Daoy (cell line): Measurements from ENCODE around the gene A2M. TPM values are rescaled to one million over a fixed set of nuclear protein-coding genes. Genes with fewer than 3 reads are reported as not detected.

Experiments
- DNase-seq: peaks from one replicate; pipeline ENCODE4 v3.0.0-alpha.2; 2015; ENCODE audit warnings: low read depth
- total RNA-seq: library from RNA; depleted of rRNA; stranded (reverse); fragments of >200 nt; shearing (Covaris generic); gene quantifications from 2 replicates; pipeline ENCODE4 v1.2.3, GENCODE V29; 2014

A2M gene
- total RNA-seq, 1 experiment from 2014 or later, result not detected

DNA sequence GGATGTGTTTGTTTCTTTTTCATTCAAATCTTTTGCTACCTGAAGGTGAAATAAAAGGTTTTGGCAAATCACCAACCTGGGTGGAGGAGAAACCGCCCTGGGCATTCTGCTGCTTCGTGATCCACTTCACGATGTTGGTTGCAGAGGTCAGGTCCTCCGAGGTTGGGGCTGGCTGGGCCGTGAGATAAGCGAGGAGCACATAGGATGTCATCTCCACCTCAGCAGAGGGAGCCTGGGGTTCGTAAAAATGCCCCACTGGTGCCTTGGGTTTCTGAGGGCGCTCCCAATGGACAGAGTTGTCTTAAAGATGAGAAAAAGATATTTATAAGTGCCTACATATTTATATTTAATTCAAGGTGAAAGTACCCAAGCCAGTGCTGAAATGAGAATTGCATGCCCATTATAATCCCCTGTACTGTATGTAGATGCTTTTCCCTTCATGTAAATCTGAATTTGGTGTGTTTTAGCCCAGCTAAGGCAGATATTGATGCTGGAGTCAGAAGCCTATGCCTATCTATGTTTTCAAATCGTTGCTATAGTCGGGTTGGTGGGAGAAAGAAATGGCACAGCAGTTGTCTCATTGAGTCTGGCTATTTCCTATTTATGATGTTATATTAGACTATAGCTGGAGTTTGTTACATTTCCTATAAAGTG is 41.1 kb downstream of the A2M start:
- no peak for DNase-seq

DNA sequence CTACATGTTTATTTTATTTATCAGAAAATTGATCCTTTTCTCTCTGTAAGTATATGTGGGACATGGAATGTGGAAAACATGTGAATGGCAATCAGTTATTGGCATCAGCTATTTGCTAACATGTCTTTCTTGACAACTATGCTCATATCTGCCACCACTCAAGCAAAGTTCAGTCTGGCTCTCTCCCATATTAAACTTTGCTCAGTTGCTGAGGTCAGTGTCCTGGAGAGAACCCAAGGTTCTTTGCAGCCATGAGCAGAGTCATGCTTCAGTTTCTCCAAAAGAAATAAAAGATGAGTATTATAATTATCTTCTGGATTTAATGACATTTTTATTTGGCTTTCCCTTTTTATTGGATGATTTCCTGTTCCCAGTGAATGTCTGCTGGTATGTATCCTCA is 42.6 kb downstream of the A2M start:
- DNase-seq, result no peak

- no peak for DNase-seq
These were observed 43.2 kb downstream of the A2M start for GRCh38 chr12:9072481-9073038.

- no peak for DNase-seq
These were observed 43.8 kb downstream of the A2M start for GRCh38 chr12:9071969-9072368.

DNA sequence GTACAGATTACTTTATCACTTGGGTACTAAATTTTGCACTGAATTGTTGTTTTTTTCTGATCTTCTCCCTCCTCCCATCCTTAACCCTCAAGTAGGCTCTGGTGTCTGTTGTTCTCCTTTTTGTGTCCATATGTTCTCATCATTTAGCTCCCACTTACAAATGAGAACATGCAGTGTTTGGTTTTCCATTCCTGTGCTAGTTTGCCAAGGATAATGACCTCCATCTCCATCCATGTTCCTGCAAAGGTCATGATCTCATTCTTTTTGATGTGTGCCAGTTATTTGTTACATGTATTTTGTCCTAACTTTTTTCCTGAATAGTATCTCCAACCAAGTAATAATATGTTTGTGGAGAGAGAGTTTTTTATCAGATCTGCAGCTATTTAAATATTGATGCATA is 44.2 kb downstream of the A2M start:
- no peak for DNase-seq

DNA sequence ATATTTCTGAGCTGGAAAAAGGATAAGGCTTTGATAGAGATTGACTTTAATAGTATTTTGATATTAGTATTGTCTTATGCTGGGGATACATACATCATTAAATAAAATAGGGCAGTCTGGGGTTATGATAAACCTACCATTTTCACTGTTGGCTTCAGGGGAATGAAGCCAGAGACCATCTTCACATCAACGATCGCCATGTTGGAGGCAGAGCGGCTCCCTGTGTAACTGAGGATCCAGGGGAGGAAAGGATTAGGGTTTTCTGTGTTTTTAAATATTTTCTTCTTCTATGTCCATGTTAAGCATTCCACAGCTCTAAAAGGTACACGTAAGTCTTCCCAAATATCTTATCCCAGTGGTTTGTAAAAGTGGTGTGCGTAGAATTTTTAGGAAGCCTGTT is 45.4 kb downstream of the A2M start:
- no peak for DNase-seq

DNA sequence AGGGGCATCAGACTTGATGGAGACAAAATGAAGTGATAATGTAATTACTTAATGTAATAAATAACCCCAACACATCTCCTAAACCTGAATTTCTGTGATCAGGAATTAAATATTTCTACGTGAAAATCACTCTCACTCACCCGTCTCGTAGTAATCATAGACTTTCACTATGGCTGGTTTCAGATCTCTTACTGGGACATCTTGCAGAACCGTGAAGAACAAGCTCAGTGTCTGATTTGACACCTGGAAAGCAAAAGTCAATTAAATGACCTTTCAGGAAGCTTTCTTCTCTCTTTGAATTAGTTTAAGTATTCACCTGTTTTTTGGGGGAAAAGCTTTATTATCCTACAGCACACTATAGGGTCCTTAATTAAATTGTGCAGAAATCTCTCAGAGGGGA is 47.1 kb downstream of the A2M start:
- no peak for DNase-seq

- no peak for DNase-seq
These were observed 47.6 kb downstream of the A2M start for GRCh38 chr12:9068086-9068485.

GRCh38 chr12:9066755-9067423 is 48.8 kb downstream of the A2M start:
- DNase-seq, result no peak

GRCh38 chr12:9066183-9066623 is 49.5 kb downstream of the A2M start:
- no peak for DNase-seq

DNA sequence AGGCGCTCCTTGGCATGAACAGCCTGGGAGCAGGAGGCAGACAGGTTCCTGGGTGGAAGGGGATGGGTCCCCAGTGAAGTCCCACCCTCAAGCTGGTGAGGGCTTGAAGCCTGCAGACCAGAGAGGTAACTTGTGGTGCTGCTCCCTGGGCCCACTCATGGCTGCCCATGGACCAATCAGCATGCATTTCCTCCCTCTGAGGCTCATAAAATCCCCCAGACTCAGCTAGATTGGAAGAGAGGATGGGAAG is 50.2 kb downstream of the A2M start:
- DNase-seq, result no peak

GRCh38 chr12:9064815-9065606 is 50.7 kb downstream of the A2M start:
- DNase-seq, result peak; percentile 15

DNA sequence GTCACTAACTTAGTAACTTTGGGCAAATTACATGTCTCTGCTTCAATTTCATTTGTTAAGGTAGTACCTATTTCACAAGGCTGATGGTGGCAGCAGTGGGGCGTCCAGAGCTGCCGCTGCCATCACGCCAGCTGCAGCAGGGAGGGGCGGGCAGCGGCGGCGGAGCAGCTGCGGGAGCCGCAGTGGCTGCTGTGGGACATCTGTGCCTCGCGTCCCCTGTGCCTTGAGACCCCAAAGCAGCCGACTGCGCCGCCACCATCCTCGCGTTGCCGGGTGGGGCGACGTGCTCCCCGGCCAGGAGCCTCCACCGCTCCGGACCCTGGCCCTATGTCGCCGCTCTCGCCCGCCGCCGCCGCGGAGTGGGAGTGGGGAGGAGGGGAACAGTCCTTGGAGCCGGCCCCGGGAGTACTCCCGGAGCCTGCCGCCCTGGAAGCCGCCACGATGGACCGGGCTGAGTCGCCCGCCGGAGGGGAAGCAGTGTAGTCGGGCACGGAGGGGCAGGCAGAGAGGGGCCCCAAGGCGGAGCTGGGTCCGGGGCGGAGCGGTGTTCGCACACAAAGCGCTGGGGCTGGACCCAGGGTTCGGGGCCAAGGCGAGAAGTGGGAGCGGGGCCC is 51.4 kb downstream of the A2M start:
- DNase-seq, result peak; percentile 60

- DNase-seq, result no peak
These were observed 63.1 kb downstream of the A2M start for GRCh38 chr12:9052610-9053009.

DNA sequence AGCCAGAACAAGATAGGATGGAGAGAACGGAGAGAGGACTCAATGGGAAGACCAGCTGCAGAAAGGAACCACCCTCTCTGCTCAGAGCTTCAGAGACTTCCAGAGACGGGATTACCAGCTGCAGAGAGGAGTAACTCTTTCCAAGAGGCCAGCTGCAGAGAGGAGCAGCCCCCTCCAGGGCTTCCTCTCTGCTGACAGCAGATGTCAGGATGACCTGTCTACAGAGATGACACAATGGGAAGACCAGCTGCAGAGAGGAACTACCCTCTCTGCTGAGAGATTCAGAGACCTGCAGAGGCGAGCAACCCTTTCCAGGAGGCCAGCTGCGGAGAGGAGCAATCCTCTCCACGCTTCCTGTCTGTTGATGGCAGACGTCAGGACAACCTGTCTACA is 64.6 kb downstream of the A2M start:
- DNase-seq, result no peak

- DNase-seq, result no peak
These were observed 65.1 kb downstream of the A2M start for GRCh38 chr12:9050521-9051157.

DNA sequence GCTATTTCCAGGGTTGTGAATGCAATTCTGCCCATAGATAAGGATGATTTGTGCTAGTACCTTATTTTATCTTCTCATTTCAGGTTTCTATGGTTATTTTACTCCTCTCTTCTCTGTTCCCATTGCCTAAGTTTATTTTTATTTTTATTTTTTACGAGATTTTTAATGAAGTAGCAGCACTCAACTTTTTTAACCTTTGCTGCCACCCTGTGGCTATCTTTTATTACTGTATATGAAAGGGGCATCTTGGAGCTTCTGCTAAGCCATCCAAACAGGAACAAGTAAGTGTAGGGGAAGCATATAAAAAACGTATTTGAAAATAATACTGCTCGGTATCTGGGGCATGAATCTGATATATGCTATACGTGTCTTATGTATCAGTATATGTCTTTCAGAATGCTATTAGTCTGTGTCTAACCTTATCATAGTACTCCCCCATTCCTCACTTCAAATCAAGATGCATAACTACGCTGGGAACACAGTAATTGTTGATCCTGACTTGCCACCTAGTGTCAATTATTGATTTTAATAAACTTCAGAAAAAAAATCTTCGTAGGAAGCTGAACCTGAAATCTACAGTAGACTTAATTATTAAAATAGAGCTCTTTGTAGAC is 66.1 kb downstream of the A2M start:
- peak; percentile 1 for DNase-seq

GRCh38 chr12:9048930-9049329 is 66.8 kb downstream of the A2M start:
- no peak for DNase-seq

DNA sequence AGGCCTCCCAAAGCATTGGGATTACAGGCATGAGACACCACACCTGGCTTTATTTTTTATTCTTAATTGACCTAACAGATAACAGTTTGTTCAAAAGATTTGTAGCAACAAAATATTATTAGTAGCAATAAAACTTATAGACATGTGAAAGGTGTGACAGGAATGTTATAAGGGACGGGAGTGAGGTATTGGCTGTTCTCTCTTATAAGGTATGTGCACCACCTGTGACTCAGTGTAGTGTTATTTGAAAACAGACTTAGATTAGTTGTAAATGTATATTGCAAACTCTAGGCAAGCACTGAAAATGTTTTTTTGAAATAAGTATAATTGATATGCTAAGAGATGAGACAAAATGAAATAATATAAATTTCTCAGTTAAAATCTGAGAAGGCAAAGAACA is 68.6 kb downstream of the A2M start:
- no peak for DNase-seq

DNA sequence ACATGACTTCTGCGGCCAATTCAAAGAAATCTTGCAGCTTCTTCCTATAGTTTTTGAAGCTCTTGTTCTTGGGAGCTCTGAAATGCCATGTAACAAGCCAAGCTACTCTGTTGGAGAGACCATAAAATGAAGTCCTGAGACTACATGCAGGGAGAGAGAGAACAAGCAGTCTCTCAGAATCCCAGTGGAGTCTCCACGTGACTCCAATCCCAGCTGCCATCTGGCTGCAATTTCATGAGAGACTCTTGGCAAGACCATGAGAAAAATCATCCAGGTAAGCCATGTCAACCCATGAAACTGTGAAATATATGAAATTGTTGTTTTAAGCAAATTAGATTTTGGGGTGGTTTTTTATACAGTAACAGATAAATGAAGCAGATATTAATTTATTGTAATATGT is 72.0 kb downstream of the A2M start:
- DNase-seq, result no peak

DNA sequence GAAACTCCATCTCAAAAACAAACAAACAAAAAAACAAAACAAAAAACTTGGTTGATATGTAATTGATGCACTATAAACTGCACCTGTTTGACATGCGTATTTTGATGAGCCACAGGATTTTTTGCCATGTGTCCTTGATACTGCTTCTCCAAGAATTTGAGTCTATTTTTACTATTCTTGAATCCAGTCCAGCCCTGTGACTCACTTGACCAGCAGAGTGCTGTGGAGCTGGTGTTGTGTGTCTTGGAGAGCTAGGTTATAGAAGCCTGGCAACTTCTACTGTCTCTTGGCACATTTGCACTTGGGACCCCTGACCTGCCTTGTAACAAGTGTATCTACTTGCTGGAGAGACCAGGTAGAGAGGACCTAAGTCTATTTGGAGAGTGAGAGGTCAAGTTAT is 74.4 kb downstream of the A2M start:
- DNase-seq, result peak; percentile 2
